CD4-positive, CD25-positive, alpha-beta regulatory T cell (primary cell): ENCODE measurements around the gene PLCH1. TPM values are rescaled to one million over a fixed set of nuclear protein-coding genes. Genes with fewer than 3 reads are reported as not detected.

Source experiments
- ATAC-seq, 2 donors: fragments of 150-1000 bp; cut with Tn5 transposase; one replicate each; pipeline ENCODE4 v1.10.0; 2021; ENCODE audit warnings: low read depth in 2 of 2, moderate number of reproducible peaks in 2 of 2, moderate library complexity in 1 of 2
- DNase-seq, 3 donors: peaks; one replicate each; pipeline versions ENCODE4 v3.0.0 to v3.0.0-alpha.2; 2012 to 2022; ENCODE audit warnings: mixed read lengths in 1 of 3
- H3K27ac ChIP-seq: one replicate; pipeline ENCODE4 v1.7.0; 2013; ENCODE audit warnings: mild to moderate bottlenecking, low read length; ENCODE audit not compliant: insufficient read depth, poor library complexity, severe bottlenecking
- H3K27me3 ChIP-seq: one replicate; pipeline ENCODE4 v1.7.0; 2013; ENCODE audit warnings: low read length; ENCODE audit not compliant: control insufficient read depth, insufficient read depth
- H3K36me3 ChIP-seq: one replicate; pipeline ENCODE4 v1.7.0; 2013; ENCODE audit warnings: mild to moderate bottlenecking, low read length, moderate library complexity; ENCODE audit not compliant: control insufficient read depth, insufficient read depth
- H3K4me1 ChIP-seq: 2 replicates; pipeline ENCODE4 v1.7.0; 2013; ENCODE audit warnings: mild to moderate bottlenecking, low read length; ENCODE audit not compliant: insufficient read depth, control insufficient read depth, poor library complexity, severe bottlenecking
- H3K4me3 ChIP-seq: one replicate; pipeline ENCODE4 v1.7.0; 2013; ENCODE audit warnings: low read depth, mild to moderate bottlenecking, low read length, moderate library complexity
- H3K9me3 ChIP-seq, 2 experiments: 1 replicate in 1 of 2; 2 replicates in 1 of 2; pipeline ENCODE4 v1.7.0; 2013; ENCODE audit warnings: low read length in 2 of 2, mild to moderate bottlenecking in 1 of 2, moderate library complexity in 1 of 2; ENCODE audit not compliant: control insufficient read depth in 2 of 2
- H3K27ac Mint-ChIP-seq, 3 donors: one replicate each; pipeline ENCODE4 v1.8.0; 2020 to 2022; ENCODE audit warnings: mild to moderate bottlenecking in 3 of 3, mixed read lengths in 3 of 3, moderate library complexity in 2 of 3
- H3K27me3 Mint-ChIP-seq: one replicate; pipeline ENCODE4 v1.8.0; 2022; ENCODE audit warnings: mild to moderate bottlenecking, mixed read lengths
- H3K36me3 Mint-ChIP-seq: one replicate; pipeline ENCODE4 v1.8.0; 2020; ENCODE audit warnings: mixed read lengths
- H3K4me1 Mint-ChIP-seq, 4 donors: one replicate each; pipeline ENCODE4 v1.8.0; 2020 to 2022; ENCODE audit warnings: mixed read lengths in 4 of 4, mild to moderate bottlenecking in 1 of 4
- H3K4me3 Mint-ChIP-seq, 4 donors: one replicate each; pipeline ENCODE4 v1.8.0; 2020 to 2022; ENCODE audit warnings: mild to moderate bottlenecking in 4 of 4, mixed read lengths in 4 of 4, moderate library complexity in 3 of 4
- H3K9me3 Mint-ChIP-seq, 7 donors: one replicate each; pipeline ENCODE4 v1.8.0; 2020 to 2022; ENCODE audit warnings: mixed read lengths in 7 of 7, mild to moderate bottlenecking in 3 of 7, moderate library complexity in 2 of 7
- polyA plus RNA-seq, 4 donors: library from polyadenylated mRNA; unstranded; fragments of 300-500 nt; fragmentation: Illumina TruSeq; gene quantifications; one replicate each; pipeline ENCODE4 v1.2.3, GENCODE V29; 2021
- total RNA-seq: library from RNA; stranded (reverse); gene quantifications from one replicate; pipeline ENCODE4 v1.2.3, GENCODE V29; 2022

PLCH1 gene
- total and polyA plus RNA-seq, 5 donors from 2014 or later, result 0.05 to 0.12 TPM; not detected in 3

DNA sequence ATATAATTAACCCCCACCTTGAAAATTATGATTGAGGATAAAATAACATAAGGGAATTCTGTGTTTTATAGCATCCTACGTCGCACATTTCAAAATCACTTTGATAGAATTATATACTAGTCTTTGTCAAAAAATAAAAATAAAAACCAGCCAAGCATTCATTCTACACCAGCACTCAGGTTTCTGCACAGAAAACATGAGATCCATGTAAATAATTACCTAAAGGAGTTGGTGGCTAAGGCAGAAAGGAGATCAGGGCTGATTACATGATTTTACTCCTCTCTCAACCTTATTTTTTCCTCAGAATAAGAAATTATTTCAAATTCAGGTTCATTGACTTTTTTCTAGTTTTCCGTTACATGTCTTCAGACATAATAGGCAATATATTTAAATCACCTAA is 194.5 kb downstream of the PLCH1 start:
- no peaks in the 10 kb centered on the region for H3K36me3 Mint-ChIP-seq
- DNase-seq (no peak), ATAC-seq (no peak)
- H3K27ac ChIP-seq, result no peak overlapping the region
- H3K4me3 ChIP-seq, result no peak overlapping the region
- H3K4me3 Mint-ChIP-seq, result no peak overlapping the region
- H3K27me3 Mint-ChIP-seq, result no peaks in the 10 kb centered on the region
- no peak overlapping the region for H3K27ac Mint-ChIP-seq
- H3K27me3 ChIP-seq, result no peaks in the 10 kb centered on the region
- no peaks in the 10 kb centered on the region for H3K9me3 ChIP-seq
- no peaks in the 10 kb centered on the region for H3K36me3 ChIP-seq
- H3K4me1 Mint-ChIP-seq, result peaks cover 0 to 31% (median 1%) of the 10 kb centered on the region in 4 donors
- peaks cover 0 to 6% (median 0%) of the 10 kb centered on the region in 7 donors for H3K9me3 Mint-ChIP-seq
- no peaks in the 10 kb centered on the region for H3K4me1 ChIP-seq

GRCh38 chr3:155549087-155549486 is 195.8 kb downstream of the PLCH1 start:
- no peak overlapping the region for H3K27ac ChIP-seq
- no peaks in the 10 kb centered on the region for H3K27me3 ChIP-seq
- H3K4me3 ChIP-seq, result no peak overlapping the region
- Mint-ChIP-seq H3K36me3 (no peaks in the 10 kb centered on the region), H3K27me3 (no peaks in the 10 kb centered on the region), H3K4me3 (peak overlapping the region in 1 of 4 donors; percentile 79), H3K9me3 (peaks cover 0 to 6% (median 0%) of the 10 kb centered on the region in 7 donors), H3K4me1 (peaks cover 0 to 18% (median 0%) of the 10 kb centered on the region in 4 donors), H3K27ac (no peak overlapping the region)
- DNase-seq (peak in 1 of 3 donors; percentile 3), ATAC-seq (no peak)
- H3K4me1 ChIP-seq, result no peaks in the 10 kb centered on the region
- no peaks in the 10 kb centered on the region for H3K9me3 ChIP-seq
- no peaks in the 10 kb centered on the region for H3K36me3 ChIP-seq

DNA sequence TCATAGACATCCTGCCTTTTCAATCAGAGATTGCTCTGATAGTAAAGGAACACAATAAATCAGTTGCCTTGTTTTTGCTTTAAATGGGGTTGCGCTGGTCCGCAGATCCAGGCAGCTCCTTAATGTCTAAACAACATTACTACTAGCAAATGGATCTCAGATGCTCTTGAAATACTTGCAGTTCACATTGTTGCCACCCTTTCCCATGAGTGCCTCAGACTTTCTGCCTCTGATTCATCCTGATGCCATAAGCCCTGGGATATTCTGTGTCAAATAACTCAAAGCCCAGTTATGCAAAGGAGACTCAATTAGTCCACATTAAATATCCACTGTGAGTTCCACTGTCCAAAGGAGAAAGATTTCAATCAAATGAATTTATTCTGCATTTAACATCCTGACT is 196.7 kb downstream of the PLCH1 start:
- peaks cover 0 to 10% (median 0%) of the 10 kb centered on the region in 4 donors for H3K4me1 Mint-ChIP-seq

GRCh38 chr3:155535098-155535497 is 209.8 kb downstream of the PLCH1 start:
- Histone ChIP-seq H3K27ac (no peak overlapping the region), H3K36me3 (no peaks in the 10 kb centered on the region), H3K4me1 (no peaks in the 10 kb centered on the region), H3K4me3 (no peak overlapping the region), H3K9me3 (no peaks in the 10 kb centered on the region), H3K27me3 (no peaks in the 10 kb centered on the region)
- Mint-ChIP-seq H3K9me3 (peaks cover 0 to 25% (median 8%) of the 10 kb centered on the region in 7 donors), H3K36me3 (no peaks in the 10 kb centered on the region), H3K4me3 (no peak overlapping the region), H3K4me1 (no peaks in the 10 kb centered on the region), H3K27me3 (no peaks in the 10 kb centered on the region), H3K27ac (no peak overlapping the region)
- DNase-seq, result no peak
- no peak for ATAC-seq

More for the DNA sequence above, 196.7 kb downstream of the PLCH1 start:
- no peak overlapping the region for H3K27ac ChIP-seq
- Mint-ChIP-seq H3K27ac (no peak overlapping the region), H3K9me3 (peaks cover 0 to 8% (median 0%) of the 10 kb centered on the region in 7 donors), H3K4me3 (no peak overlapping the region), H3K27me3 (no peaks in the 10 kb centered on the region), H3K36me3 (no peaks in the 10 kb centered on the region)
- DNase-seq, result no peak
- H3K4me1 ChIP-seq, result no peaks in the 10 kb centered on the region
- H3K4me3 ChIP-seq, result no peak overlapping the region
- H3K27me3 ChIP-seq, result no peaks in the 10 kb centered on the region
- no peaks in the 10 kb centered on the region for H3K36me3 ChIP-seq
- ATAC-seq, result no peak
- no peaks in the 10 kb centered on the region for H3K9me3 ChIP-seq

DNA sequence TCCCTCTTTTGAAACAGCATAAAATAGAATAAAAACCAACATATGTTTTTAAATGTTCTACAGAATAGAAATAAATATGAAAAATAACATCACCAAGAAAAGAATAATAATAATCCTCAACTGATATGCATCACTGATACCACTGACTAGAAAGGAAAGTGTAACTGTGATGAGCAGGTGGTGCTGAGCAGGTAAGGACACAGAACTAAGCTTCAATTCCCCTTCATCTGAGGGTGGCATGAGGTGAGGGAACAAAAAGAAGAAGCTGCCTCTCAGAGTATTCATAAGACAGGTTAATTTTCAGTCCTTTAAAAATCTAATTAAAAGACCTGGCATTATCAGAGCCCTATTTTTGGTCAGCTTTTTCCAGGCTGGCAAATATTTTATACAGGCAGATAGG is 216.3 kb downstream of the PLCH1 start:
- Histone ChIP-seq H3K27me3 (no peaks in the 10 kb centered on the region), H3K4me1 (no peaks in the 10 kb centered on the region), H3K4me3 (no peak overlapping the region), H3K36me3 (no peaks in the 10 kb centered on the region), H3K27ac (no peak overlapping the region), H3K9me3 (no peaks in the 10 kb centered on the region)
- no peak for ATAC-seq
- Mint-ChIP-seq H3K4me3 (no peak overlapping the region), H3K27me3 (no peaks in the 10 kb centered on the region), H3K4me1 (no peaks in the 10 kb centered on the region), H3K36me3 (no peaks in the 10 kb centered on the region), H3K27ac (no peak overlapping the region), H3K9me3 (peaks cover 0 to 13% (median 0%) of the 10 kb centered on the region in 7 donors)
- no peak for DNase-seq

- ATAC-seq, result no peak
- Histone ChIP-seq H3K4me1 (no peaks in the 10 kb centered on the region), H3K27ac (no peak overlapping the region), H3K4me3 (no peak overlapping the region), H3K36me3 (no peaks in the 10 kb centered on the region), H3K27me3 (no peaks in the 10 kb centered on the region), H3K9me3 (no peaks in the 10 kb centered on the region)
- DNase-seq, result no peak
- H3K27me3 Mint-ChIP-seq, result no peaks in the 10 kb centered on the region
- no peak overlapping the region for H3K27ac Mint-ChIP-seq
- H3K4me1 Mint-ChIP-seq, result no peaks in the 10 kb centered on the region
- no peak overlapping the region for H3K4me3 Mint-ChIP-seq
- H3K36me3 Mint-ChIP-seq, result no peaks in the 10 kb centered on the region
- peaks cover 0 to 1% (median 0%) of the 10 kb centered on the region in 7 donors for H3K9me3 Mint-ChIP-seq
Observed at GRCh38 chr3:155525324-155525833, 219.5 kb downstream of the PLCH1 start.

DNA sequence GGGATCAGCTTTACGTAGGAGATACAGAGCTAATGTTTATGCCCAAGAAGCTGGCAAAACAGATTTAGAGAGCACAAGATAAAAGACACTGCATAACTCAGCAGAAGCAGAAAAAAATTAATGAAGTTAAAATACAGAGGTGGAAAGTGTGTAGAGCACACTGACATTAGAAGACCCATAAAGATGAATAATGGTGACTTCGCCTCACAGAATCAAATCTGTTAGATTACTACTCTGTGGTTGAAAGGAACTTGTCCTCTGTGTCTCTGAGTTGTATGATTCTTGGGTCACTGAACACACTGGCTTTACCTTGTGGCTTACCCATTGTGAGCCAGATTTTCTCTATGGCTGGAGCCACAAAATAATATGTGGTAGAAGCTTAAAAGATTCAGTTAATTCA is 224.4 kb downstream of the PLCH1 start:
- Histone ChIP-seq H3K36me3 (no peaks in the 10 kb centered on the region), H3K9me3 (no peaks in the 10 kb centered on the region), H3K27me3 (no peaks in the 10 kb centered on the region), H3K4me1 (no peaks in the 10 kb centered on the region), H3K27ac (no peak overlapping the region), H3K4me3 (no peak overlapping the region)
- Mint-ChIP-seq H3K36me3 (no peaks in the 10 kb centered on the region), H3K4me1 (no peaks in the 10 kb centered on the region), H3K27ac (no peak overlapping the region), H3K27me3 (no peaks in the 10 kb centered on the region), H3K9me3 (peaks cover 0 to 1% (median 0%) of the 10 kb centered on the region in 7 donors), H3K4me3 (no peak overlapping the region)
- DNase-seq (no peak), ATAC-seq (no peak)

DNA sequence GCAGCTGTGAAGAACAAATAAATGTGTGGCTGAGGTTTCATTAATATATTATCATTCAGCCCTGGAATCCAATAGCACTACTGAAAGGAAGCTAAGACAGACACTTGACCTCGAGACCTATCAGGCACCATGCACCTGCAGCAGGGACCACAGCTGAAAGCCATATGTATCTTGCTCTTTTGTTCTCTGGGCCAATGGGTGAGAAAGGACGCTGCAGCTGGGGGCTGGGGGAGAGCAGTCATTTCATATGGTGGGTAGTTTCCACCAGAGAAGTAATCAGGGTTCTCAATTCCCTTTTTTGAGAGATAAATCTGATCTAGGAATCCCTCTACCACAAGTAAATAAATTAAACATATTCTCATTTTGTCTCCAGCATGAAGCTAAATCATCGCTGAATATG is 225.8 kb downstream of the PLCH1 start:
- H3K27ac Mint-ChIP-seq, result no peak overlapping the region
- H3K9me3 Mint-ChIP-seq, result peaks cover 0 to 1% (median 0%) of the 10 kb centered on the region in 7 donors
- H3K27ac ChIP-seq, result no peak overlapping the region
- DNase-seq (no peak), ATAC-seq (no peak)
- H3K4me1 ChIP-seq, result no peaks in the 10 kb centered on the region
- no peak overlapping the region for H3K4me3 Mint-ChIP-seq
- no peaks in the 10 kb centered on the region for H3K27me3 ChIP-seq
- H3K36me3 ChIP-seq, result no peaks in the 10 kb centered on the region
- no peak overlapping the region for H3K4me3 ChIP-seq
- H3K9me3 ChIP-seq, result no peaks in the 10 kb centered on the region
- no peaks in the 10 kb centered on the region for H3K27me3 Mint-ChIP-seq
- no peaks in the 10 kb centered on the region for H3K36me3 Mint-ChIP-seq
- H3K4me1 Mint-ChIP-seq, result no peaks in the 10 kb centered on the region
